HG03469 (cell line): ENCODE results near the gene SPOCK2.

Source experiments
- ATAC-seq: cut with Tn5 transposase; IDR thresholded peaks from one replicate; pipeline ENCODE4 v1.9.1; 2021; ENCODE audit warnings: mild to moderate bottlenecking, moderate library complexity, moderate number of reproducible peaks; ENCODE audit not compliant: unreplicated experiment

Gene SPOCK2

DNA sequence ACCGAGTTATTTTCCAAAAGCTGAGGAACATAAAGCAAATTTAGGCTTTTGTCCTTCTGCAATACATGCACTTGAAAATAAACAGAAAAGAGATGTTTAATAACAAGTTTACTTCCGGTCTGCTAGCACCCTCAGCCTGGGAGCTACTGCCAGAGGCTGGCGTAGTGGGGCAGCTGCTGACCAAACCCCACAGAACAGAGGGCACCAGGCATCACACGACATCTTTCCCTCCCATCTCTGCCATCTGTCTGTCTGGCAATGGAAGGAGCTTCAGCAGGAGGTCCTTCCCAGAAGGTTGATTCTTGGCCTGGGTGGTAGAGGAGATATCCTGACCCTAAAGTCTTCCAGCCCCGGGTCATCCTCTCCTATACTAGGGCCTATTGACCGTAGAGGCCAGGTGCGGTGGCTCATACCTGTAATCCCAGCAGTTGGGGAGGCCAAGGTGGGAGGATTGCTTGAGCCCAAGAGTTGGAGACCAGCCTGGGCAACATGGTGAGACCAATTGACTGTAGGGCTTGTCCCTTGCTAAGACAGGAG, 76.3 kb downstream of the SPOCK2 start:
- ATAC-seq = no peak

- no peak for ATAC-seq
Measured at GRCh38 chr10:72011468-72011867, 76.9 kb downstream of the SPOCK2 start.

GRCh38 chr10:72011016-72011415, 77.3 kb downstream of the SPOCK2 start:
- ATAC-seq = no peak

GRCh38 chr10:72010234-72010973, 77.9 kb downstream of the SPOCK2 start:
- ATAC-seq = no peak

DNA sequence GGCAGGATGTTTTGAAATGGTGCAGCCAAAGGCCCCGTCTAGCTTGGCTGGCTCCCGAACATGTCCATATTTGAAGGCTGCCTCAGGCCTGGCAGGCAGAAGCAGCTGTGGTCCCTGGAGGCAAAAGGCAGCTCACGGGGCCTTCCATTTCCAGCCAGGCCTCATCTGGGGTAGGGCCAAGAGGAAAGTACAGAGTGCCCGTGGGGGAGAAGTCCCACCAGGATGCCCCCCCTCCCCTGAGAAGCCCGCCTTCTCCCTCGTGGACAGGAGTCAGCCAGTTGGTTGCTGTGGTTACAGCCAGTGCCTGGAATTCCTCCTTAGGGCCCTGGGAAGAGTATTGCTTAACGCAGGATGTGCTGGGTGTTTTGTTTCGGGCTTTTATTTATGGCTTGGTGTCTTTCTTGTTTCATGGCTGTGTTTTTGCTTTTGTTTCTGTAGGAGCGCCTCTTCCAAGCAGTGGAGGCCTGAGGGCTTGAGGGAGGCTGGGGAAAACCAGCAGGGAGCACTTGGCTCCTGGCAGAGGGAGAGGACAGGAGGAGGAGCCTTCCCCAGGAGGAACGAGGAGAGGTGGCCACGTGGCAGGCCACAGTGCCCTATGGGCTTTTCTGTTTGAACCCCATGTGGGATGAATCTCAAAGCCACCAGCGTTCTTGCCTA, 78.8 kb downstream of the SPOCK2 start:
- ATAC-seq = no peak

GRCh38 chr10:72009051-72009424, 79.3 kb downstream of the SPOCK2 start:
- no peak for ATAC-seq
